GM12873 (cell line): Measurements from ENCODE around the gene COBLL1.

Experiments
- CTCF ChIP-seq: IDR thresholded peaks from 2 replicates; pipeline ENCODE4 v1.5.1; 2012; ENCODE audit warnings: low read depth, mild to moderate bottlenecking, moderate library complexity, low read length, control low read depth; ENCODE audit not compliant: insufficient read depth; ENCODE audit errors: missing control alignments

COBLL1 gene

GRCh38 chr2:164688896-164689419 is 152.7 kb downstream of the COBLL1 start:
- no peak for TF ChIP-seq CTCF

- TF ChIP-seq CTCF: no peak
These were observed 160.6 kb downstream of the COBLL1 start for GRCh38 chr2:164681009-164681408.

- TF ChIP-seq CTCF: no peak
These were observed 162.9 kb downstream of the COBLL1 start for GRCh38 chr2:164678631-164679149.

GRCh38 chr2:164677733-164678132 is 163.9 kb downstream of the COBLL1 start:
- TF ChIP-seq CTCF: no peak

- TF ChIP-seq CTCF: no peak
These were observed 164.4 kb downstream of the COBLL1 start for GRCh38 chr2:164677271-164677670.

GRCh38 chr2:164675687-164676086 is 165.9 kb downstream of the COBLL1 start:
- TF ChIP-seq CTCF: no peak

- TF ChIP-seq CTCF: no peak
These were observed 166.6 kb downstream of the COBLL1 start for GRCh38 chr2:164675027-164675426.
